Mesothelial cell of epicardium (in vitro differentiated cells): ENCODE data around the gene CUL1. TPM values are rescaled to one million over a fixed set of nuclear protein-coding genes. Genes with fewer than 3 reads are reported as not detected.

ENCODE experiments used
- DNase-seq, 2 experiments: peaks; one replicate each; pipeline ENCODE4 v3.0.0; 2021; ENCODE audit warnings: low spot score in 2 of 2; ENCODE audit not compliant: unreplicated experiment in 2 of 2
- H3K27ac Mint-ChIP-seq: 2 replicates; pipeline ENCODE4 v1.8.0; 2021; ENCODE audit warnings: mixed read lengths
- H3K27me3 Mint-ChIP-seq: 2 replicates; pipeline ENCODE4 v1.8.0; 2021; ENCODE audit warnings: low read depth, mixed read lengths
- H3K36me3 Mint-ChIP-seq: 2 replicates; pipeline ENCODE4 v1.8.0; 2021; ENCODE audit warnings: mixed read lengths
- H3K4me1 Mint-ChIP-seq: 2 replicates; pipeline ENCODE4 v1.8.0; 2021; ENCODE audit warnings: mixed read lengths
- H3K4me3 Mint-ChIP-seq: 2 replicates; pipeline ENCODE4 v1.8.0; 2021; ENCODE audit warnings: mild to moderate bottlenecking, moderate library complexity, mixed read lengths
- H3K9me3 Mint-ChIP-seq: 2 replicates; pipeline ENCODE4 v1.8.0; 2021; ENCODE audit warnings: mixed read lengths
- total RNA-seq: library from RNA; stranded (reverse); gene quantifications from 3 replicates; pipeline ENCODE4 v1.2.1, GENCODE V29; 2021
- TF ChIP-seq, protein P1 (sequence below): fragments of 200-600 bp; sonication (generic); IDR thresholded peaks from one replicate; pipeline ENCODE4 v1.5.0; 2021; ENCODE audit warnings: antibody characterized with exemption; ENCODE audit not compliant: unreplicated experiment

Gene CUL1
- total RNA-seq, 1 donor from 2014 or later: 60.9 TPM

DNA sequence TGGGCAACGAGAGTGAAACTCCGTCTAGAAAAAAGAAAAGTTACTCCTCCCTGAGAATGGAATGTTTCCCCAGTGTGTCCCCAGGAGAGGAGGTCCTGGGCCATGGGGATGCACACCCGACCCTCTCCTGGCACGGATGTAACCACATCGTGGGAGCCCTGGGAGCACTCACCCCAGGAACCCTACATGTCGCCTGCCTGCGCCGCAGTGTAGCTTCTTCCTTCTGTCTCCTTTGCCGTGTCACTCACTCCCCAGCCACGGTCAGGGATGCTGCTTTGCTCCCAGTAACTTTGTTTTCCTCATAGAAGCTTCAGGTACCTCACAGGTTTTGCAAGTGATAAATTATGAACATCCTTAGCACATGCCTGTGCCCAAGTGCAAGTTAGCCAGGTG lies 103.4 kb downstream of the CUL1 start:
- no peaks in the 10 kb centered on the region for H3K27me3 Mint-ChIP-seq
- no peaks in the 10 kb centered on the region for H3K4me1 Mint-ChIP-seq
- no peak overlapping the region for H3K4me3 Mint-ChIP-seq
- peaks cover 7% of the 10 kb centered on the region for H3K9me3 Mint-ChIP-seq
- TF ChIP-seq, protein P1, sequence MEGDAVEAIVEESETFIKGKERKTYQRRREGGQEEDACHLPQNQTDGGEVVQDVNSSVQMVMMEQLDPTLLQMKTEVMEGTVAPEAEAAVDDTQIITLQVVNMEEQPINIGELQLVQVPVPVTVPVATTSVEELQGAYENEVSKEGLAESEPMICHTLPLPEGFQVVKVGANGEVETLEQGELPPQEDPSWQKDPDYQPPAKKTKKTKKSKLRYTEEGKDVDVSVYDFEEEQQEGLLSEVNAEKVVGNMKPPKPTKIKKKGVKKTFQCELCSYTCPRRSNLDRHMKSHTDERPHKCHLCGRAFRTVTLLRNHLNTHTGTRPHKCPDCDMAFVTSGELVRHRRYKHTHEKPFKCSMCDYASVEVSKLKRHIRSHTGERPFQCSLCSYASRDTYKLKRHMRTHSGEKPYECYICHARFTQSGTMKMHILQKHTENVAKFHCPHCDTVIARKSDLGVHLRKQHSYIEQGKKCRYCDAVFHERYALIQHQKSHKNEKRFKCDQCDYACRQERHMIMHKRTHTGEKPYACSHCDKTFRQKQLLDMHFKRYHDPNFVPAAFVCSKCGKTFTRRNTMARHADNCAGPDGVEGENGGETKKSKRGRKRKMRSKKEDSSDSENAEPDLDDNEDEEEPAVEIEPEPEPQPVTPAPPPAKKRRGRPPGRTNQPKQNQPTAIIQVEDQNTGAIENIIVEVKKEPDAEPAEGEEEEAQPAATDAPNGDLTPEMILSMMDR: no peak
- no peak overlapping the region for H3K27ac Mint-ChIP-seq
- DNase-seq: no peak
- H3K36me3 Mint-ChIP-seq: peaks cover 61% of the 10 kb centered on the region

GRCh38 chr7:148803094-148803493 lies 104.4 kb downstream of the CUL1 start:
- TF ChIP-seq, protein P1: no peak
- H3K9me3 Mint-ChIP-seq: peaks cover 7% of the 10 kb centered on the region
- H3K4me3 Mint-ChIP-seq: no peak overlapping the region
- H3K4me1 Mint-ChIP-seq: no peaks in the 10 kb centered on the region
- DNase-seq: no peak
- H3K36me3 Mint-ChIP-seq: peaks cover 54% of the 10 kb centered on the region
- H3K27me3 Mint-ChIP-seq: no peaks in the 10 kb centered on the region
- H3K27ac Mint-ChIP-seq: no peak overlapping the region

DNA sequence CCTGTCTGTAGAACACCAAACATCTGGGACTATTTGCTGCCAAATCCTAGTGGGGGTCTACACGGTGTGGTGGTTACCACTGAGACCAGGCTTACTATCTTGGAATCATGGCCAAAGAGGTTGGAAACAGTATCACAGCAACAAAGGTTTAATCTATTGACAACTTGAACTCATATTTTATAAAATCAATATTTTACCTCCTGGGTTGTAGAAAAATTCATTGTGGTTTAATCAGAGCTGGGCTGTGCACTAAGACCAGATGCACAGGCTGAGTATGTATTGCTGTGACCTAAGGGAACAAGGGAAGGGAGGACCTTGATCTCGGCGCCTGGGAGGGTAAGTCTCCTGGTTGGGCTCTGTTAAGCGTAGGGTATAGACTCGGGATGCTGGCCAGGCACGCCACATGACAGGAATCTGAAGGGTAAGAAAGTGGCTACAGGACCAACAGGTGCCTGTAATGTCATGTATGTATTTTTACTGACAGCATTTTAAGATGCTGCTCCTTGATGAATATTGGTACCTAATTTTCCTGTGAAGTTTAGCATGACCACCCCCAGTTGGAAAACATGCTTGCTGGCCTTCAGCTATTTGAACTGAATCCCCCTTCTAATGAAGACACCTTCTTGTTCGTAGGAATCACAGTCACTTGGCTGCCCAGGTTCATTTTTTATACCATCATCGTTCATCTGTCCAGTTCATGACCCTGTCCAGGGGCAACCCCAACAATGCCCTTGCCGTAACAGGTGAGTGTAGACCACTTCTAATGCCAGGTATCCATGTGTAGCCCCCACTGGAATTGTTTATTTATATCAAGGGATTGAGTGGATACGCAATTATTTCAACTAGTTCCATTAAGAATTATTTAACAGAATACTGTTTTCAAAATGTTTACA lies 105.9 kb downstream of the CUL1 start:
- no peak overlapping the region for H3K4me3 Mint-ChIP-seq
- H3K4me1 Mint-ChIP-seq: no peaks in the 10 kb centered on the region
- TF ChIP-seq, protein P1: no peak
- H3K27me3 Mint-ChIP-seq: no peaks in the 10 kb centered on the region
- H3K27ac Mint-ChIP-seq: no peak overlapping the region
- no peak for DNase-seq
- H3K36me3 Mint-ChIP-seq: peaks cover 39% of the 10 kb centered on the region
- no peaks in the 10 kb centered on the region for H3K9me3 Mint-ChIP-seq

DNA sequence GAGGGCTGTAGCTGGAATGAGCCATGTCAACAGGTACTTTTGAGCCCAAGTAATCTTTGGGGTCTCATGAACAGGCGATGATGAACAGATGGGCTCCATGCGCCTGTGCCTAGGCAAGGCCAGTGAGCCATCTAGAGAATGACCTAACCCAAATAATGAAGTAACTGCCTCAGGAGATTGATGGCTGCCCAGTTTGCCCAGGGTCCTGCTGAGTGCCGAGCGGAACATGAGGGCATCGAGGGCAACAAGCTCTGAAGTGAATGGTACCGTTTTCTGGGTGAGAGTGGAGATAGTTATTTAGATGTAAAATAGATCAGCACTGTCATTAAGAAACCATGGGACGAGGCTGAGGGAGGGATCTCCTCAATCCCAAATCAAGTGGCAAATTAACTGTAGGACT lies 107.5 kb downstream of the CUL1 start:
- TF ChIP-seq, protein P1: no peak
- no peak overlapping the region for H3K4me3 Mint-ChIP-seq
- H3K27me3 Mint-ChIP-seq: no peaks in the 10 kb centered on the region
- no peaks in the 10 kb centered on the region for H3K9me3 Mint-ChIP-seq
- peak overlapping the region; percentile 33 for H3K27ac Mint-ChIP-seq
- DNase-seq: no peak
- no peaks in the 10 kb centered on the region for H3K4me1 Mint-ChIP-seq
- H3K36me3 Mint-ChIP-seq: peaks cover 30% of the 10 kb centered on the region

DNA sequence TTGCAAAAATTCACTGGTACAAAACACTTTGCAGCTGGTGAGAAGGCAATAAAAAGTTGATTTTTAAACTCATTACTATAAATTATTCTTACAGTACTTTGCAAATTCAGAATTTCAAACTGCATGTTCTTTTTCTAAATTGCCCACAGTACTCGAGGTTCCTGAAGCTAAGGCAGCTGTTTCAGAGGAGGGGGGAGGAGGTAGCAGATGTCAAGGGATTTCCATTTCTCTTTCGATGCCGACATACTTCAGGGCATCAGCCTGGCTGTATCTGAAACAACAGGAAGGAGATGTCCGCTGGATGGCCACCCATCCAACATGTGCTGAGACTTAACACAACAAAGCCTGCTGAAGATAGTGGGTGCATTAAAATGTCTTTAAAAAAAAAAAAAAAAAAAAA lies 108.7 kb downstream of the CUL1 start:
- peaks cover 23% of the 10 kb centered on the region for H3K36me3 Mint-ChIP-seq
- no peak overlapping the region for H3K27ac Mint-ChIP-seq
- H3K27me3 Mint-ChIP-seq: no peaks in the 10 kb centered on the region
- no peaks in the 10 kb centered on the region for H3K4me1 Mint-ChIP-seq
- H3K9me3 Mint-ChIP-seq: no peaks in the 10 kb centered on the region
- H3K4me3 Mint-ChIP-seq: no peak overlapping the region
- DNase-seq: no peak
- TF ChIP-seq, protein P1: no peak
